Fibroblast of peridontal ligament (primary cell): ENCODE data around the gene KLHL3.

ENCODE experiments used
- DNase-seq: peaks from one replicate; pipeline ENCODE4 v3.0.0-alpha.2; 2010; ENCODE audit errors: extremely low read depth

KLHL3 gene

DNA sequence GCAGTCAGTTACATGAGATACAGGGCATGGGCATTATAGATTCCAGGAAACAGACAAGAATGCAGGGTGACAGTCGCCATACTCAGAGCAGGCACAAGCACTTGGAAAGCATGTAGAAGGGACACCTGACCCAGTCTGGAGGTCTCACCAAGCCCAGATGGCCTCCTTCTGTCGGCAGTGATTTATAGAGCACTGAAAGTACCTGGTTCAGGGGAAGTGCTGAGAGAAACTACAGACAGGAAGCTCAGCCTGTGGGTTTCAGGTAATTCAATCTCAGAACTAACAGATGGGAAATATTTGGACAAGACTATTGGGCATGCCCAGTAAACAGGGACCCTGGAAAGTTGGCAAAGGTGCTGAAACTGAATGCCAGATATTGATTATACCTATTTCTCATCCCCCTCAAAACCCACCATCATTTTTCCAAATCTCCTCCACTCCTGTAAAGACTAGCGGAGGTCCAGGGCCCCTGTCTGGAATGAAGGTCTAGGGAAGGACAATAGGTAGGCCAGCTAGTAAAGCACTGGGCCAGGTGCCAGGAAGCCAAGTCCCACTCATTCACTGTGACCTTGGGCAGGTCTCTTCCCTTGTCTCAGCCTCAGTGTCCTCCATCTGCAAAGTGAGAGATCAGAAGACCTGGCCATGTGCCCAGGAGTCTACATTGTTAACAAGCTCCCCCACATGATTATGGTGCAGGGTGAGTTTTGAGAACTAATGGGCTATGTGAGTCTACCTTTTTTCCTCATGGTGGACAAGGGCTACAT, 26.9 kb downstream of the KLHL3 start:
- DNase-seq = no peak

DNA sequence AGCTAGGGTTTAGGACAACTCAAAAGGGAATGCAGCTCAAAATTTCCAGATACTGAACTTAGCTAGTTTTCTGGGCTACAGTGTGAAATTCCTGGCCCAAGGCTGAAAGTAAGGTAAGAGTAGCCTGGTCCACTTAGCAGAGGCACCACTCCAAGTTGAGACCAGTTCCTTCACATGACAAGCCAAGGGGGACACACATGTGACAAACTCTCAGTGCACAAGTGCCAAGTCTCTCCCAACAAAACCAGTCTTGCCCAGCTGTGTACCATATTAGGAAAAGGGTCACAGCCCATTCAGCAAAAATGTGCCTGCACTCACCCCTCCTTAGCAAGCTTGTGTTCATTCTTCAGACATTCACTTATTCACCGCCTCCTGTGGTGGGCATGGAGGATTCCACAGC, 27.8 kb downstream of the KLHL3 start:
- DNase-seq = no peak

DNA sequence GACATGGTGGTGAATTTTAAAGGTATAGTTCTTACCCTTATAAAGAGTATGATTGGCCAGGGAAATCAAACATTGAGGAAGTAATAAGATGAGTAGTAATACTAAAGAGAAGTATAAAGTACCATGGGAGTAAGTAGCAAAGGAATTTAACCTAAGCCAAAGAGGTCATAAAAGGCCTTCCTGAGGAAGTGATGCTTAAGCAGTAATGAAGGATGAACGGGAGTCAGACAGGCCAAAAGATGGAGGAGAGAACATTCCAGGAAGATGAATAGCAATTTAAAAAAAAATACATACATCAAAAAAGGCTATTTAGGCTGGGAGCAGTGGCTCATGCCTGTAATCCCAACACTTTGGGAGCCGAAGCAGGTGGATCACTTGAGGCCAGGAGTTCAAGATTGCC, 29.0 kb downstream of the KLHL3 start:
- DNase-seq = no peak

DNA sequence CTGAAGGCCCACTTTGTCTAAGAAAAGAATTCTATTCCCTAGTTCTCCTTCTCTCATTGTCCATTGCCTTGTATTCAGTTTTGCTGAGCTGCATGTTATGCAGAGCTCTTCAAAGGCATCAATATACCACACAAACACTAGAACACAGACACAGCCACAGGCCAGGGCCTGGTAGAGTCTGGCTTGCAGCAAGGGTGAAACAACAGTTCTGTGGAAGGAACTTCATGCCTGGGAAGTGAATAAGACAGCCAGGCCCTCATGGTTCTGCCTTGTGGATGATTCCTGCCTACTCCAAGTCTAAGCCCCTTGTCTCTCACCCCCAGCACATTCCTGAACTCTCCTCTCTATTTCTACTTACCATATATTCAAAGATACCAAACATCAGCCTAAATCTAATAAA, 30.8 kb downstream of the KLHL3 start:
- DNase-seq = no peak

DNA sequence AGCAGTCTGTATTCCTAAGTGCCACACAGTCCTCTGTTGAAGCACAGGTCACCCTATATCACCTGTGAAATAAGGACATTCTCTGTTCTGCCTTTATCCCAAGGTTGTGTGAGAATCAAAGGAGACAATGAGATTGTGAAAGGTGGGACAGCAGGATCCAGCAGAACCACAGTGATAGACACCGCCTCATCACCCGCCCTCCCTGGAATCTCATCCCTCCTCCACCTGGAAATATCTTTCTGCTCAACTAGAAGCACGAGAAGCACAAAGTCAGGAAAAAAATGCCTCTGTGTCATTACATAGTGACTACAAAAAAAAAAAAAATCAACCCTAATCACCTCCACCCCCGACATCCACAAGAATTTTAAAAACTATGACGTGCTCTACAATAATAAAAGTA, 32.3 kb downstream of the KLHL3 start:
- DNase-seq = no peak

GRCh38 chr5:137700282-137700680, 35.6 kb downstream of the KLHL3 start:
- DNase-seq = peak; percentile 23

GRCh38 chr5:137699336-137700281, 36.3 kb downstream of the KLHL3 start:
- peak; percentile 3 for DNase-seq

DNA sequence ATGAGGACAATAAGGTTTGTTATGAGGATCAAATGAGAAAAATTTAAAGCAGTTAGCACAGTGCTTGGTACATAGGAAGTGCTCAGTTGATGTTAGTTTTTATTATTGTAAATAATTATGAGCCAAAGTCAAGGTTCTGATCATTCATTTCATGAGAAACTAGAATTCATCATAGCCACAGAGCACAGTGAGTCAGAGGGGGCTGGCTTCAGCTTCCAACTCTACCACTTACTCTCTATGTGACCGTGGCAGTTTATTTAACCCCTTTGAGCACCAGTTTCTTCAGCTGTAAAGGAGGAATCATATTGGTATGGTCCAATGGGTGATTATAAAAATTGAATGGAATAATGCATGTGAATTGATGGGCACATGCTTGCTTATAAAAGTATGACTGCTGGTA, 39.4 kb downstream of the KLHL3 start:
- peak; percentile 39 for DNase-seq

DNA sequence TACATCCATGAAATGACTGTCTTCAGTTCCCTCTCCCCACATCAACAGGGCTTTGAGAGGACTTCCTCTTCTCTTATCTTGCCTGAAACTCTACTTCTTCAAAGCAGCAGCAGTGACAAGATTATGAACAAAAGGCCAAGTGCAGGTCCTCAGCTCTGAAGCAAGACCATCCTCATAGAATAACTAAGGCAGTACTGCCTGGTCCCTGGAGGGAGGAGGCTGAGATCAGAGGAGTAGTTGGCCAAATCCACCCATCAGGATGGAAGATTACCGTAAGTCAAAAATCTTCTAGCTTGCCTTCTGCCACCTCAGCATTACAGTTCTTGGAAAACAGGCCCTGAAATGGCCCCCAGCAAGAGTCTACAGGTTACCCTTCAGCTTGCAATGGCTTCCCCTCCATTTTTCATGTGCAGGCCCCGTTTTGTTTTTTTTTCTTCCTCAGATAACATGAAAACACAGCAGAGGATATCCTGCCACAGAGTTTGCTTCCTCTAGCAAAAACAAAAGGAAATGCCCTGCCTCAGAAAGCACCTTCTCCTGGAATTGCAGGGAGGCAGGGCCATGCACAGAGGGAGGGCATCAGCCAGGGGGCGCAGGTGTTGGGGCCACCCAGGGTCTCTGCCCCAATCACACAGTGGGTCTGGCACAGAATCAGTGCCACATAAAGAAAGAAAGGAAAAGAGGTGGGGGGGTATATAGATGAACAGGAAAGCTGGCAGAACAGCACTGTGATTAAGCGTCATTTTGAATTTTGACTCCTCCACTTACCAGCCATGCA, 40.0 kb downstream of the KLHL3 start:
- DNase-seq = no peak

- DNase-seq = no peak
Observed at GRCh38 chr5:137693951-137694721, 41.8 kb downstream of the KLHL3 start.

GRCh38 chr5:137693307-137693950, 42.5 kb downstream of the KLHL3 start:
- DNase-seq = no peak

GRCh38 chr5:137689306-137689705, 46.6 kb downstream of the KLHL3 start:
- DNase-seq = no peak

DNA sequence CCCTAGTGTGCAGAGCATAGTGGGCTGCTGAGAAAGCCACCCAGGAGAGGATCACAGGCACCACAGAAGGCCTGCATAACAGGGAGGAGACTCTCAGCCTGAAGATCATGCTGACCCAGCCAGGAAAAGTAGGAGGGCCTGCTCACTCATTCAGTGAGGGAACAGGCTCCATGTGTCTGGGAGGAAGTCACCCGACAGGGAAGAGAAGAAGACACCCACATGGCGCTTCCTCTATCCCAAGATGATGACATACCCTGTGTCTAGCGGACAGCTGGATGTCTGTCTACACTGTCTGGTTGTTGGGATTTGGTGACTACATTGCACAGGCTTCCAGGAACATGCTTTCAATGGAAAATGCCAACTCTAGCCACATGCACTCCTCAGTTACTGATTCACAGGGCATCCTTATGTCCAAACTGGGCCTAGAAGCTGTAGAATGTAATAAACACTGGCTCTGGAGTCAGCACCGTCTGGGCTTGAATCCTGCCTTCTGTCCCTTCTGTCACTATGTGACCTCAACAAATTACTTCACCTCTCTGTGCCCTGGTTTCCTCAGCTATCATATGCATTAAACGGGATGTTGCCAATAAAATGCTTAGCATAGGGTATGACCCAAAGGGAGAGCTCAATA, 47.6 kb downstream of the KLHL3 start:
- no peak for DNase-seq

GRCh38 chr5:137684761-137685160, 51.1 kb downstream of the KLHL3 start:
- no peak for DNase-seq

DNA sequence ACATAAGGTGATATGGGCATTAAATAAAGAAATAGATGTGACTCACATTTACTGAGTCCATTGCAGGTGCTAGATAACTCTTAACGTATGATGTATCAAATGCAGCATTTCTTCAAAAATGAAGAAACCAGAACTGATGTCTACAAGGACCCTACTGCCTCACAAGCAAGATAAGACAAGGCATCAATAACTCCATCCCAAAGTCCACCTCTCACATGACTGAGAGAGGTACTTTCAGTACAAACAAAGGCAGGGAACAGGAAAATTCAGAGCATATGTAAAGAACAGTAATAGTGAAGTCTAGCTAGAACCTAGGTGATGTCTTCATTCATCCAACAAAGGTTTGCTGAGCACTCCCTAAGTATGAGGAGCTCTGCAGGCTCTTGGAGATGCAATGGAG, 54.7 kb downstream of the KLHL3 start:
- no peak for DNase-seq

DNA sequence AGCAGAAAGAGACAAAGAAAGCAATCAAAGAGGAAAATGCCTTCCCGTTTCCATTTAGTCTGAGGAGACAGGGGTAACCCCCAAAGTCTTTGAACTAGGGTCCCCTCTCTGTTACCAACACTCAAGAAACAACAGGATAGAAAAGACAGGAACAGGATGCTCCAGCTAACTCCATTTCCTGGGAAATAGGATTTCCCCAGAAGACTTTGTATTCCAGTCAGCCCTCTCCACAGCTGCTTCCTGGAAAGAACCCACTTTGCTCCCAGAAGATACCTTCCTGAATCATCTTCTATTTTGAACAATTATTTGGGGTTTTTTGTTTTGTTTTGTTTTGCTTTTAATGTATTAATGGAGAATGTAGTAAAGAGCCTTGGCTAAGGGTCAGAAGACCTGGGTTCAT, 56.0 kb downstream of the KLHL3 start:
- no peak for DNase-seq

GRCh38 chr5:137679195-137679594, 56.7 kb downstream of the KLHL3 start:
- no peak for DNase-seq

DNA sequence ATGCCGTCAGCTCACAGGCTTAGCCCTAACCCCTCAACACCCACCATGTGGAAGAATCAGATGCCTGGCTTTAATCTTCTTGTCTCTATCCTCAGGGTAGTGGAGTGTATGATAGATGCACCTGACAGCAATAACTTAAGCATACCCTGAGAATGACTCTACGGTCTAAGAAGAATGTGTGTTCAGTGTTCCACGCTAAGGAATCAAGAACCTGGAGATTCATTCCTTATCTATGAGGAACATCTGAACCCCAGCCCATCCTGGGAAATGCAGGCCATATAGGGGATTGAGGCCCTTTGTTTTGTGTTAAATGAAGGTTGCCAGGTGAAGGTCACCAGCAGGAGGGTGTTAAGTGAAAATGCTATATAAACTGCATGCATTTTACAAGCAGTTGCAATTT, 63.0 kb downstream of the KLHL3 start:
- DNase-seq = no peak

GRCh38 chr5:137672001-137672400, 63.9 kb downstream of the KLHL3 start:
- no peak for DNase-seq

DNA sequence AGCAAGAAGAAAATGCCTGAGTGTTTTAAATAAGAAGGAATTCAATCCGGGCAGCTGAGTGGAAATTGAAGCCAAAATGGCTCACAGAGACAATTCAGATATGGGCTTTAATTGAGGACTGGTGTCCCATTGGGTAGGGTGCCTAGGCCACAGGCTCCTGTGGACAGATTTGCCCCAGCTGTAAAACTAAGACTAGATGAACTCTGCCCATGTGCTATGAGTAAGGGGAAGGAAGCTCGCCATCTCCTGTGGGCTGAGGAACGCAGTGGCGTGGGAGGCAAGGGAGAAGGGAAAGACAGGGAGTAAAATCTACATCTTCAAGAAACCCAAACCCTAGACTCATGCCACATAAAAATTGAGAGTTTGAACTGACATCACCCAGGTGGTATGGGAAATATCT, 66.1 kb downstream of the KLHL3 start:
- no peak for DNase-seq
